ENCODE results near the gene TMEM107. TPM values are rescaled to one million over a fixed set of nuclear protein-coding genes. Genes with fewer than 3 reads are reported as not detected.

The TMEM107 gene
- total RNA-seq, 1 experiment from 2014 or later, result 30.1 TPM

DNA sequence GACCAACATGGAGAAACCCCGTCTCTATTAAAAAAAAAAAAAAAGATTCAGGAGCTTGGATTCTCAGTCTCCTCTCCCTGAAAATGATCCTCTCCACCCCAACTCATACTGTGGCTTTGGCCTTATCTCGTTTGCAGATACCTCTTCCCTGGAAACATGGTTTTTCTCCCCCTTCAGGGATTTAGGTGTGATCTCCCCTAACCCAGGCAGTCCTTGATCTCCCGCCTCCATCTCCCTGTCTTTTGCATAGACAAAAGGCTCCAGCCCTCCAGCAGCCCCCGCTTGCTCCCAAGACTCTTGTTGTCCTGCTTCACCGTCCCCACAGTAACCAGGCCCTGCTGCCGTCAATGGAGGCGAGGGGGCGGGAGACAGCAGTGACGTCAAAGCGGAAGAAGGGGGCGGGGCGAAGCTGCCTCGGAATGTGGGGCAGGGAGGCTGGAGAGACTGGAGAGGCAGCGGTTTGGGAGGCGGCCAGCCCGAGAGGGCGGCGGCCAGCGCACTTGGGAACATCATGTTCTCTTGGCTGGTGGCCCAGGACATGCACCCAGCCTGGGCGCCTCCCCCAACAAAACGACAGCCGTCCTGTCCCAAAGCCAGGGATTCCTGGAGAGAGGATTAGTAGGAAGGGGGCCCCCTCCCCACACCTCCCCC, 22.1 kb downstream of the TMEM107 start:
- Histone ChIP-seq H3K9me3 (ENCODE audit: control insufficient read depth in 1 of 2, insufficient read depth in 1 of 2, low read depth in 1 of 2, low read length in 2 of 2) (no peaks in the 10 kb centered on the region), H3K9ac (ENCODE audit: low read length) (peak overlapping the region; percentile 99), H3K4me1 (ENCODE audit: control insufficient read depth in 1 of 2, insufficient read depth in 2 of 2, low read length in 2 of 2) (peaks cover 45 to 81% of the 10 kb centered on the region in 2 experiments), H3K79me2 (ENCODE audit: insufficient read depth, low read length) (peaks cover 57% of the 10 kb centered on the region), H2AFZ (ENCODE audit: low read depth, low read length, poor library complexity, severe bottlenecking) (no peak overlapping the region), H3K27me3 (ENCODE audit: insufficient read depth, low read length) (no peaks in the 10 kb centered on the region), H3K27ac (ENCODE audit: low read depth, low read length) (peak overlapping the region; percentile 77), H3K36me3 (ENCODE audit: control insufficient read depth in 1 of 2, insufficient read depth in 2 of 2, low read length in 2 of 2) (peaks cover 10 to 17% of the 10 kb centered on the region in 2 experiments), H3K4me2 (ENCODE audit: low read length) (peak overlapping the region; percentile 100), H3K9me2 (ENCODE audit: insufficient read depth) (no peaks in the 10 kb centered on the region), H3K4me3 (replicated peaks in 1 of 2; ENCODE audit: low read depth in 1 of 2, low read length in 2 of 2) (peak overlapping the region; percentile 87 to 95), H4K20me1 (ENCODE audit: insufficient read depth) (no peaks in the 10 kb centered on the region)
- CTCF ChIA-PET, result interaction anchor here (1.4 to 1.6 kb wide), 2 partner anchors 35 to 60 kb away, joined by 4 read pairs; no protein-coding TSS in a partner anchor
- intact Hi-C loops (cut with micrococcal nuclease), result no loop called here
- peak; percentile 28 for ATAC-seq
- no TSS peak for BruUV-seq (replicated peaks)
- RAD21 ChIA-PET (ENCODE audit: low non-redundant PET in 1 of 2, low total read pairs in 2 of 2, uncharacterized antibody in 2 of 2, unreplicated experiment in 2 of 2), result no interaction called here
- POLR2A ChIA-PET, result interaction anchor here (1.0 to 9.4 kb wide), 6 partner anchors 14 to 56 kb away, joined by 3 to 95 read pairs (median 4); partner anchors contain the start of genes ALOXE3 and AURKB
- DNase-seq (ENCODE audit: low read depth, low spot score), result peak; percentile 93
- TF ChIP-seq, protein P1, sequence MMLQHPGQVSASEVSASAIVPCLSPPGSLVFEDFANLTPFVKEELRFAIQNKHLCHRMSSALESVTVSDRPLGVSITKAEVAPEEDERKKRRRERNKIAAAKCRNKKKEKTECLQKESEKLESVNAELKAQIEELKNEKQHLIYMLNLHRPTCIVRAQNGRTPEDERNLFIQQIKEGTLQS (IDR thresholded peaks at IDR 0.05), result no peak
- TF ChIP-seq, protein P2, sequence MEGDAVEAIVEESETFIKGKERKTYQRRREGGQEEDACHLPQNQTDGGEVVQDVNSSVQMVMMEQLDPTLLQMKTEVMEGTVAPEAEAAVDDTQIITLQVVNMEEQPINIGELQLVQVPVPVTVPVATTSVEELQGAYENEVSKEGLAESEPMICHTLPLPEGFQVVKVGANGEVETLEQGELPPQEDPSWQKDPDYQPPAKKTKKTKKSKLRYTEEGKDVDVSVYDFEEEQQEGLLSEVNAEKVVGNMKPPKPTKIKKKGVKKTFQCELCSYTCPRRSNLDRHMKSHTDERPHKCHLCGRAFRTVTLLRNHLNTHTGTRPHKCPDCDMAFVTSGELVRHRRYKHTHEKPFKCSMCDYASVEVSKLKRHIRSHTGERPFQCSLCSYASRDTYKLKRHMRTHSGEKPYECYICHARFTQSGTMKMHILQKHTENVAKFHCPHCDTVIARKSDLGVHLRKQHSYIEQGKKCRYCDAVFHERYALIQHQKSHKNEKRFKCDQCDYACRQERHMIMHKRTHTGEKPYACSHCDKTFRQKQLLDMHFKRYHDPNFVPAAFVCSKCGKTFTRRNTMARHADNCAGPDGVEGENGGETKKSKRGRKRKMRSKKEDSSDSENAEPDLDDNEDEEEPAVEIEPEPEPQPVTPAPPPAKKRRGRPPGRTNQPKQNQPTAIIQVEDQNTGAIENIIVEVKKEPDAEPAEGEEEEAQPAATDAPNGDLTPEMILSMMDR (IDR thresholded peaks at IDR 0.05 in 2 of 3, conservative IDR thresholded peaks at IDR 0.05 in 1 of 3; ENCODE audit: borderline replicate concordance in 1 of 3, insufficient read depth in 1 of 3, low read depth in 2 of 3, low read length in 2 of 3), result no peak
- TF ChIP-seq JUND (IDR thresholded peaks at IDR 0.05), result no peak
- no peak for TF ChIP-seq ZNF274 (IDR thresholded peaks at IDR 0.05; ENCODE audit: low read depth, low read length)
- TF ChIP-seq, protein P3, sequence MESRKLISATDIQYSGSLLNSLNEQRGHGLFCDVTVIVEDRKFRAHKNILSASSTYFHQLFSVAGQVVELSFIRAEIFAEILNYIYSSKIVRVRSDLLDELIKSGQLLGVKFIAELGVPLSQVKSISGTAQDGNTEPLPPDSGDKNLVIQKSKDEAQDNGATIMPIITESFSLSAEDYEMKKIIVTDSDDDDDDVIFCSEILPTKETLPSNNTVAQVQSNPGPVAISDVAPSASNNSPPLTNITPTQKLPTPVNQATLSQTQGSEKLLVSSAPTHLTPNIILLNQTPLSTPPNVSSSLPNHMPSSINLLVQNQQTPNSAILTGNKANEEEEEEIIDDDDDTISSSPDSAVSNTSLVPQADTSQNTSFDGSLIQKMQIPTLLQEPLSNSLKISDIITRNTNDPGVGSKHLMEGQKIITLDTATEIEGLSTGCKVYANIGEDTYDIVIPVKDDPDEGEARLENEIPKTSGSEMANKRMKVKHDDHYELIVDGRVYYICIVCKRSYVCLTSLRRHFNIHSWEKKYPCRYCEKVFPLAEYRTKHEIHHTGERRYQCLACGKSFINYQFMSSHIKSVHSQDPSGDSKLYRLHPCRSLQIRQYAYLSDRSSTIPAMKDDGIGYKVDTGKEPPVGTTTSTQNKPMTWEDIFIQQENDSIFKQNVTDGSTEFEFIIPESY (IDR thresholded peaks at IDR 0.05; ENCODE audit: extremely low read depth, insufficient replicate concordance, low read length), result no peak
- TF ChIP-seq, protein P4, sequence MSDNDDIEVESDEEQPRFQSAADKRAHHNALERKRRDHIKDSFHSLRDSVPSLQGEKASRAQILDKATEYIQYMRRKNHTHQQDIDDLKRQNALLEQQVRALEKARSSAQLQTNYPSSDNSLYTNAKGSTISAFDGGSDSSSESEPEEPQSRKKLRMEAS (IDR thresholded peaks at IDR 0.05), result peak; percentile 90
- peak; percentile 30 for TF ChIP-seq YY1 (IDR thresholded peaks at IDR 0.05; ENCODE audit: extremely low read depth, insufficient replicate concordance, low read depth, low read length)
- no peak for TF ChIP-seq RAD21 (IDR thresholded peaks at IDR 0.05; ENCODE audit: low read depth)
- peak; percentile 94 for TF ChIP-seq SP1 (IDR thresholded peaks at IDR 0.05; ENCODE audit: low read depth)
- TF ChIP-seq EZH2 (IDR thresholded peaks at IDR 0.05), result no peak
- peak; percentile 94 for TF ChIP-seq SIN3A (IDR thresholded peaks at IDR 0.05; ENCODE audit: low read depth)
- TF ChIP-seq ZFX (IDR thresholded peaks at IDR 0.05), result 0 out of 2 replicates have a peak, but pooled peaks have one; percentile 32
- peak; percentile 93 for TF ChIP-seq EGR1 (IDR thresholded peaks at IDR 0.05; ENCODE audit: low read depth)
- TF ChIP-seq CBX3 (IDR thresholded peaks at IDR 0.05; ENCODE audit: low read depth), result 0 out of 2 replicates have a peak, but pooled peaks have one; percentile 28
- TF ChIP-seq, protein P5, sequence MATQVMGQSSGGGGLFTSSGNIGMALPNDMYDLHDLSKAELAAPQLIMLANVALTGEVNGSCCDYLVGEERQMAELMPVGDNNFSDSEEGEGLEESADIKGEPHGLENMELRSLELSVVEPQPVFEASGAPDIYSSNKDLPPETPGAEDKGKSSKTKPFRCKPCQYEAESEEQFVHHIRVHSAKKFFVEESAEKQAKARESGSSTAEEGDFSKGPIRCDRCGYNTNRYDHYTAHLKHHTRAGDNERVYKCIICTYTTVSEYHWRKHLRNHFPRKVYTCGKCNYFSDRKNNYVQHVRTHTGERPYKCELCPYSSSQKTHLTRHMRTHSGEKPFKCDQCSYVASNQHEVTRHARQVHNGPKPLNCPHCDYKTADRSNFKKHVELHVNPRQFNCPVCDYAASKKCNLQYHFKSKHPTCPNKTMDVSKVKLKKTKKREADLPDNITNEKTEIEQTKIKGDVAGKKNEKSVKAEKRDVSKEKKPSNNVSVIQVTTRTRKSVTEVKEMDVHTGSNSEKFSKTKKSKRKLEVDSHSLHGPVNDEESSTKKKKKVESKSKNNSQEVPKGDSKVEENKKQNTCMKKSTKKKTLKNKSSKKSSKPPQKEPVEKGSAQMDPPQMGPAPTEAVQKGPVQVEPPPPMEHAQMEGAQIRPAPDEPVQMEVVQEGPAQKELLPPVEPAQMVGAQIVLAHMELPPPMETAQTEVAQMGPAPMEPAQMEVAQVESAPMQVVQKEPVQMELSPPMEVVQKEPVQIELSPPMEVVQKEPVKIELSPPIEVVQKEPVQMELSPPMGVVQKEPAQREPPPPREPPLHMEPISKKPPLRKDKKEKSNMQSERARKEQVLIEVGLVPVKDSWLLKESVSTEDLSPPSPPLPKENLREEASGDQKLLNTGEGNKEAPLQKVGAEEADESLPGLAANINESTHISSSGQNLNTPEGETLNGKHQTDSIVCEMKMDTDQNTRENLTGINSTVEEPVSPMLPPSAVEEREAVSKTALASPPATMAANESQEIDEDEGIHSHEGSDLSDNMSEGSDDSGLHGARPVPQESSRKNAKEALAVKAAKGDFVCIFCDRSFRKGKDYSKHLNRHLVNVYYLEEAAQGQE (IDR thresholded peaks at IDR 0.05; ENCODE audit: low read depth), result no peak
- no peak for TF ChIP-seq EZH2phosphoT487 (IDR thresholded peaks at IDR 0.05; ENCODE audit: borderline replicate concordance)
- TF ChIP-seq CEBPB (IDR thresholded peaks at IDR 0.05; ENCODE audit: low read depth), result no peak
- peak; percentile 73 for TF ChIP-seq POLR2AphosphoS5 (IDR thresholded peaks at IDR 0.05; ENCODE audit: low read depth, low read length)
- TF ChIP-seq SRF (IDR thresholded peaks at IDR 0.05; ENCODE audit: low read depth), result no peak
- no peak for TF ChIP-seq POLR2A (IDR thresholded peaks at IDR 0.05; ENCODE audit: borderline replicate concordance, extremely low read depth, insufficient read depth, insufficient read length)
